Kidney (tissue), 22 donors: Measurements from ENCODE around the gene NUSAP1. TPM values are rescaled to one million over a fixed set of nuclear protein-coding genes. Genes with fewer than 3 reads are reported as not detected.
A peak's percentile ranks its signal among the peaks of the same experiment; 100 is the strongest.
"Not testable (repeated sequence)": the region's sequence is repeated elsewhere in the genome, so short reads cannot be mapped to it uniquely, and the experiment has no call there.

ENCODE experiments used
- DNase-seq, 5 donors: peaks; one replicate each; pipeline ENCODE4 v3.0.0-alpha.2; 2013 to 2020
- FAIRE-seq: peaks from 2 replicates; lab custom pipeline; 2012; peaks lifted over from hg19 to GRCh38; lab: Jason Lieb, UNC
- H3K27ac ChIP-seq, 2 donors: one replicate each; pipeline ENCODE4 v1.7.0; 2013; ENCODE audit warnings: low read depth in 2 of 2, low read length in 2 of 2, inconsistent platforms in 1 of 2
- H3K27me3 ChIP-seq: one replicate; pipeline ENCODE4 v1.7.1; 2013; ENCODE audit warnings: low read length, inconsistent platforms; ENCODE audit not compliant: control insufficient read depth, insufficient read depth
- H3K36me3 ChIP-seq, 3 donors: one replicate each; pipeline versions ENCODE4 v1.7.0 to v1.7.1; 2013; ENCODE audit warnings: low read length in 3 of 3, control low read depth in 1 of 3, inconsistent platforms in 1 of 3; ENCODE audit not compliant: insufficient read depth in 3 of 3, control insufficient read depth in 2 of 3
- H3K4me1 ChIP-seq, 3 donors: one replicate each; pipeline versions ENCODE4 v1.7.0 to v1.7.1; 2013; ENCODE audit warnings: low read length in 3 of 3, inconsistent platforms in 1 of 3, low read depth in 1 of 3; ENCODE audit not compliant: control insufficient read depth in 2 of 3, insufficient read depth in 2 of 3
- H3K4me3 ChIP-seq, 3 donors: one replicate each; pipeline versions ENCODE4 v1.7.0 to v1.8.1; 2013; ENCODE audit warnings: low read length in 3 of 3, control low read depth in 1 of 3, inconsistent platforms in 1 of 3
- H3K9ac ChIP-seq, 3 donors: one replicate each; pipeline versions ENCODE4 v1.7.0 to v1.7.1; 2013; ENCODE audit warnings: low read length in 3 of 3, control low read depth in 1 of 3, inconsistent platforms in 1 of 3
- H3K9me3 ChIP-seq, 3 donors: one replicate each; pipeline versions ENCODE4 v1.7.0 to v1.7.1; 2013; ENCODE audit warnings: low read length in 3 of 3, control low read depth in 1 of 3, inconsistent platforms in 1 of 3; ENCODE audit not compliant: control insufficient read depth in 2 of 3, insufficient read depth in 1 of 3
- intact Hi-C: fragments of 100-400 bp; cut with DNase I; formaldehyde crosslinking; loops from one replicate; pipeline ENCODE4 v1.11.1; 2022
- long read RNA-seq, 10 donors: library from polyadenylated mRNA in 1 of 10; unstranded in 1 of 10; transcript quantifications; one replicate each; pipeline ENCODE4 v2.0.0 and lab custom pipeline, GENCODE V29; 2021 to 2026
- polyA plus RNA-seq: library from polyadenylated mRNA; stranded (reverse); fragments of 350-450 nt; fragmentation: Illumina TruSeq; extraction: RNeasy Lipid Tissue Mini Kit (QIAGEN cat#74804); gene quantifications from one replicate; pipeline ENCODE4 v1.2.3, GENCODE V29; 2014; ENCODE audit warnings: low read depth, low replicate concordance; ENCODE audit not compliant: insufficient read depth
- total RNA-seq: library from RNA; stranded (reverse); fragmentation: NEBNext Ultra II Directional; extraction: Animal tissue kit (Norgen Biotek cat#: 25700); gene quantifications from one replicate; pipeline ENCODE4 v1.2.1, GENCODE V29; 2021
- TF ChIP-seq, protein P1 (sequence below): IDR thresholded peaks from 3 replicates; pipeline ENCODE4 v1.5.1; 2012; ENCODE audit warnings: mild to moderate bottlenecking, moderate library complexity, borderline replicate concordance; ENCODE audit not compliant: insufficient read depth; ENCODE audit errors: extremely low read depth
- donor health status: control.
- donor health status: control.
- donor health status: control.
- donor health status: control.
- donor health status: control.
- donor health status: DM: yes; HTN: yes; CAD: no.
- donor health status: Normal renal cell carcinoma (clear cell type).

The NUSAP1 gene
- total RNA-seq (6.7 TPM), polyA plus RNA-seq (2.3 TPM)
- long read RNA-seq, donor 1, transcript NUSAP1-201 (11 exons, 2,409 nt), result major isoform, 5 of 76 reads
- long read RNA-seq, donor 1, partial matches to known transcripts, result 52 of 76 reads
- long read RNA-seq, donor 1, other reads (novel, unspliced or antisense), result 6 of 76 reads
- long read RNA-seq, donor 2, transcript NUSAP1-202 (11 exons, 2,274 nt), result major isoform, 7 of 21 reads
- long read RNA-seq, donor 2, partial matches to known transcripts, result 6 of 21 reads
- long read RNA-seq, donor 2, other reads (novel, unspliced or antisense), result 0 of 21 reads
- long read RNA-seq, donor 3, partial matches to known transcripts, result 0 of 9 reads
- long read RNA-seq, donor 3, other reads (novel, unspliced or antisense), result 0 of 9 reads
- long read RNA-seq, donor 4, partial matches to known transcripts, result 0 of 8 reads
- long read RNA-seq, donor 4, other reads (novel, unspliced or antisense), result 0 of 8 reads
- long read RNA-seq, donor 5, partial matches to known transcripts, result 0 of 3 reads
- long read RNA-seq, donor 5, other reads (novel, unspliced or antisense), result 0 of 3 reads
- long read RNA-seq, donor 6, transcript NUSAP1-202 (11 exons, 2,274 nt), result minor isoform, 7 of 55 reads
- long read RNA-seq, donor 6, transcript NUSAP1-208 (11 exons, 1,629 nt), result major isoform, 11 of 55 reads
- long read RNA-seq, donor 6, transcript NUSAP1-201 (11 exons, 2,409 nt), result minor isoform, 5 of 55 reads
- long read RNA-seq, donor 6, partial matches to known transcripts, result 24 of 55 reads
- long read RNA-seq, donor 6, other reads (novel, unspliced or antisense), result 6 of 55 reads
- long read RNA-seq, donor 7, partial matches to known transcripts, result 2 of 10 reads
- long read RNA-seq, donor 7, other reads (novel, unspliced or antisense), result 3 of 10 reads
- long read RNA-seq, donor 8, transcript NUSAP1-208 (11 exons, 1,629 nt), result major isoform, 7 of 15 reads
- long read RNA-seq, donor 8, partial matches to known transcripts, result 0 of 15 reads
- long read RNA-seq, donor 8, other reads (novel, unspliced or antisense), result 0 of 15 reads
- long read RNA-seq, donor 9, transcript NUSAP1-208 (11 exons, 1,629 nt), result major isoform, 5 of 29 reads
- long read RNA-seq, donor 9, partial matches to known transcripts, result 20 of 29 reads
- long read RNA-seq, donor 9, other reads (novel, unspliced or antisense), result 0 of 29 reads
- long read RNA-seq, donor 10, partial matches to known transcripts, result 6 of 17 reads
- long read RNA-seq, donor 10, other reads (novel, unspliced or antisense), result 0 of 17 reads

- peak within 1 kb of the TSS; percentile 38 to 70 (median 61) for H3K9ac ChIP-seq
- H3K27me3 ChIP-seq, result no peaks in the 10 kb centered on the region
- peaks cover 0 to 6% (median 5%) of the 10 kb centered on the region in 3 donors for H3K4me1 ChIP-seq
- intact Hi-C loops, result no loop called here
- no peaks in the 10 kb centered on the region for H3K36me3 ChIP-seq
- H3K27ac ChIP-seq, result peak within 1 kb of the TSS; percentile 11 to 55
- H3K9me3 ChIP-seq, result no peaks in the 10 kb centered on the region
- peak; percentile 98 for FAIRE-seq
- peak within 1 kb of the TSS; percentile 82 to 95 (median 85) for H3K4me3 ChIP-seq
- peak; percentile 99 to 100 (median 99) for DNase-seq
- TF ChIP-seq, protein P1, sequence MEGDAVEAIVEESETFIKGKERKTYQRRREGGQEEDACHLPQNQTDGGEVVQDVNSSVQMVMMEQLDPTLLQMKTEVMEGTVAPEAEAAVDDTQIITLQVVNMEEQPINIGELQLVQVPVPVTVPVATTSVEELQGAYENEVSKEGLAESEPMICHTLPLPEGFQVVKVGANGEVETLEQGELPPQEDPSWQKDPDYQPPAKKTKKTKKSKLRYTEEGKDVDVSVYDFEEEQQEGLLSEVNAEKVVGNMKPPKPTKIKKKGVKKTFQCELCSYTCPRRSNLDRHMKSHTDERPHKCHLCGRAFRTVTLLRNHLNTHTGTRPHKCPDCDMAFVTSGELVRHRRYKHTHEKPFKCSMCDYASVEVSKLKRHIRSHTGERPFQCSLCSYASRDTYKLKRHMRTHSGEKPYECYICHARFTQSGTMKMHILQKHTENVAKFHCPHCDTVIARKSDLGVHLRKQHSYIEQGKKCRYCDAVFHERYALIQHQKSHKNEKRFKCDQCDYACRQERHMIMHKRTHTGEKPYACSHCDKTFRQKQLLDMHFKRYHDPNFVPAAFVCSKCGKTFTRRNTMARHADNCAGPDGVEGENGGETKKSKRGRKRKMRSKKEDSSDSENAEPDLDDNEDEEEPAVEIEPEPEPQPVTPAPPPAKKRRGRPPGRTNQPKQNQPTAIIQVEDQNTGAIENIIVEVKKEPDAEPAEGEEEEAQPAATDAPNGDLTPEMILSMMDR, result no peak
These were observed at the start of gene NUSAP1, which contains the start of gene OIP5 for GRCh38 chr15:41332194-41333025. Gene NUSAP1 (plus strand): TSS chr15:41332881. CDS start chr15:41332958, 77 bp downstream. Gene OIP5 (minus strand): TSS chr15:41332591. CDS start chr15:41332561, 30 bp downstream.

- Histone ChIP-seq H3K4me3 (peak overlapping the region; percentile 82 to 99 (median 90)), H3K9ac (peak overlapping the region; percentile 45 to 98 (median 82)), H3K27ac (peak overlapping the region; percentile 90 to 96), H3K36me3 (peaks cover 5 to 16% (median 8%) of the 10 kb centered on the region in 3 donors)
- H3K9me3 ChIP-seq, H3K4me1 ChIP-seq, FAIRE-seq, intact Hi-C loops, H3K27me3 ChIP-seq: not testable (repeated sequence)
- DNase-seq, result peak in 1 of 5 donors; percentile 11
These were observed 49.6 kb upstream of the NUSAP1 start for GRCh38 chr15:41282980-41283652.

GRCh38 chr15:41283653-41284426, 48.8 kb upstream of the NUSAP1 start:
- peaks cover 0 to 10% (median 0%) of the 10 kb centered on the region in 3 donors for H3K4me1 ChIP-seq
- peak overlapping the region; percentile 90 to 96 for H3K27ac ChIP-seq
- peaks cover 10 to 23% (median 14%) of the 10 kb centered on the region in 3 donors for H3K36me3 ChIP-seq
- peak; percentile 95 for FAIRE-seq
- intact Hi-C loops, result no loop called here
- H3K27me3 ChIP-seq, result no peaks in the 10 kb centered on the region
- peak overlapping the region; percentile 90 to 99 (median 93) for H3K4me3 ChIP-seq
- H3K9me3 ChIP-seq, result no peaks in the 10 kb centered on the region
- peak overlapping the region; percentile 66 to 98 (median 93) for H3K9ac ChIP-seq
- TF ChIP-seq, protein P1, result no peak
- peak; percentile 98 to 100 (median 99) for DNase-seq
